ENCODE measurements around the gene MCRIP1. TPM values are rescaled to one million over a fixed set of nuclear protein-coding genes. Genes with fewer than 3 reads are reported as not detected.

The MCRIP1 gene
- total RNA-seq, 4 donors from 2014 or later, result 83.5 to 146 (median 114) TPM

GRCh38 chr17:81837641-81838040 lies 4.5 kb upstream of the MCRIP1 start:
- DNase-seq (ENCODE audit: extremely low spot score), result no peak
- no peak overlapping the region for H3K4me3 ChIP-seq
- 76% methylated on average over 9 of the region's 9 CpGs for whole genome bisulfite sequencing
- peaks cover 0 to 8% (median 5%) of the 10 kb centered on the region in 4 donors for H3K36me3 ChIP-seq
- TF ChIP-seq POLR2A (IDR thresholded peaks at IDR 0.05; ENCODE audit: low read depth) (no peak), POLR2AphosphoS5 (IDR thresholded peaks at IDR 0.05) (no peak), EP300 (IDR thresholded peaks at IDR 0.05) (no peak)
- H3K27ac ChIP-seq (replicated peaks in 1 of 4), result no peak overlapping the region
- H3K9me3 ChIP-seq, result no peaks in the 10 kb centered on the region
- H3K27me3 ChIP-seq, result no peaks in the 10 kb centered on the region
- peaks cover 11 to 17% (median 16%) of the 10 kb centered on the region in 4 donors for H3K4me1 ChIP-seq
- intact Hi-C loops (cut with DNase I), result no loop called here

GRCh38 chr17:81834831-81835267 lies 1.8 kb upstream of the MCRIP1 start, which contains the start of gene PPP1R27:
TSS of gene PPP1R27 (minus strand) at chr17:81835050. CDS start at chr17:81834953, 97 bp downstream.
- WGBS, result 93% methylated on average over 26 of the region's 26 CpGs
- peak within 1 kb of the TSS; percentile 83 to 98 (median 95) for H3K4me3 ChIP-seq

GRCh38 chr17:81833921-81834830 lies 1.1 kb upstream of the MCRIP1 start:
- Histone ChIP-seq H3K9me3 (no peaks in the 10 kb centered on the region), H3K27ac (replicated peaks in 1 of 4) (peak overlapping the region; percentile 82 to 96 (median 92)), H3K4me1 (peaks cover 23 to 51% (median 40%) of the 10 kb centered on the region in 4 donors), H3K36me3 (peaks cover 0 to 7% (median 3%) of the 10 kb centered on the region in 4 donors), H3K27me3 (no peaks in the 10 kb centered on the region), H3K4me3 (peak overlapping the region; percentile 83 to 98 (median 95))
- WGBS, result 83% methylated on average over 26 of the region's 31 CpGs
- TF ChIP-seq EP300 (IDR thresholded peaks at IDR 0.05), result no peak
- peak; percentile 12 for TF ChIP-seq POLR2A (IDR thresholded peaks at IDR 0.05; ENCODE audit: low read depth)
- no peak for TF ChIP-seq POLR2AphosphoS5 (IDR thresholded peaks at IDR 0.05)
- no peak for DNase-seq (ENCODE audit: extremely low spot score)
- intact Hi-C loops (cut with DNase I), result loop anchor here (5.0 kb wide), 1 partner anchor 38 kb away; the partner anchor contains the start of gene ARHGDIA

More at GRCh38 chr17:81834831-81835267, 1.8 kb upstream of the MCRIP1 start, which contains the start of gene PPP1R27:
- TF ChIP-seq CTCF (IDR thresholded peaks at IDR 0.05) (no peak), POLR2A (IDR thresholded peaks at IDR 0.05; ENCODE audit: low read depth) (peak; percentile 83)
- peaks cover 22 to 45% (median 34%) of the 10 kb centered on the region in 4 donors for H3K4me1 ChIP-seq
- intact Hi-C loops (cut with DNase I), result loop anchor here (5.0 kb wide), 1 partner anchor 37 kb away; the partner anchor contains the start of gene ARHGDIA
- no peak for DNase-seq (ENCODE audit: extremely low spot score)
- peaks cover 0 to 5% (median 2%) of the 10 kb centered on the region in 4 donors for H3K36me3 ChIP-seq
- H3K27me3 ChIP-seq, result no peaks in the 10 kb centered on the region
- no peaks in the 10 kb centered on the region for H3K9me3 ChIP-seq
- H3K27ac ChIP-seq (replicated peaks in 1 of 4), result peak within 1 kb of the TSS; percentile 82 to 96 (median 92)

- no peak for DNase-seq (ENCODE audit: extremely low spot score)
- Histone ChIP-seq H3K4me3 (peak overlapping the region; percentile 83 to 98 (median 95)), H3K36me3 (peaks cover 0 to 7% (median 3%) of the 10 kb centered on the region in 4 donors), H3K27me3 (no peaks in the 10 kb centered on the region), H3K4me1 (peaks cover 23 to 66% (median 48%) of the 10 kb centered on the region in 4 donors), H3K27ac (replicated peaks in 1 of 4) (peak overlapping the region; percentile 93 to 96 (median 95)), H3K9me3 (no peaks in the 10 kb centered on the region)
- intact Hi-C loops (cut with DNase I), result loop anchor here (5.0 kb wide), 1 partner anchor 40 kb away; the partner anchor contains the start of gene ARHGDIA
- WGBS, result 0% methylated on average over 19 of the region's 65 CpGs
- peak; percentile 55 for TF ChIP-seq POLR2A (IDR thresholded peaks at IDR 0.05; ENCODE audit: low read depth)
- TF ChIP-seq CTCF (IDR thresholded peaks at IDR 0.05), result no peak
These were observed 407 bp downstream of the MCRIP1 start for GRCh38 chr17:81832608-81833159.

GRCh38 chr17:81831957-81832607 lies 1.0 kb downstream of the MCRIP1 start:
- TF ChIP-seq POLR2AphosphoS5 (IDR thresholded peaks at IDR 0.05) (peak in 1 of 2 donors; percentile 28), CTCF (IDR thresholded peaks at IDR 0.05) (no peak)

More at GRCh38 chr17:81831957-81832607, 1.0 kb downstream of the MCRIP1 start:
- no peaks in the 10 kb centered on the region for H3K9me3 ChIP-seq
- peak overlapping the region; percentile 83 to 98 (median 95) for H3K4me3 ChIP-seq
- WGBS, result 21% methylated on average over 16 of the region's 18 CpGs
- DNase-seq (ENCODE audit: extremely low spot score), result no peak
- H3K27ac ChIP-seq (replicated peaks in 1 of 4), result peak overlapping the region; percentile 93 to 96 (median 95)
- H3K36me3 ChIP-seq, result peaks cover 0 to 7% (median 3%) of the 10 kb centered on the region in 4 donors
- H3K27me3 ChIP-seq, result no peaks in the 10 kb centered on the region
- intact Hi-C loops (cut with DNase I), result loop anchor here (5.0 kb wide), 1 partner anchor 40 kb away; the partner anchor contains the start of gene ARHGDIA
- peaks cover 23 to 66% (median 48%) of the 10 kb centered on the region in 4 donors for H3K4me1 ChIP-seq

Data from esophagus muscularis mucosa (tissue), 4 donors.